Measurements from ENCODE around the gene PLPPR1. TPM values are rescaled to one million over a fixed set of nuclear protein-coding genes. Genes with fewer than 3 reads are reported as not detected.

The PLPPR1 gene
- 0.63 and 0.93 TPM in 2 replicates for total RNA-seq (2014; rRNA removed; shearing (Covaris generic))

DNA sequence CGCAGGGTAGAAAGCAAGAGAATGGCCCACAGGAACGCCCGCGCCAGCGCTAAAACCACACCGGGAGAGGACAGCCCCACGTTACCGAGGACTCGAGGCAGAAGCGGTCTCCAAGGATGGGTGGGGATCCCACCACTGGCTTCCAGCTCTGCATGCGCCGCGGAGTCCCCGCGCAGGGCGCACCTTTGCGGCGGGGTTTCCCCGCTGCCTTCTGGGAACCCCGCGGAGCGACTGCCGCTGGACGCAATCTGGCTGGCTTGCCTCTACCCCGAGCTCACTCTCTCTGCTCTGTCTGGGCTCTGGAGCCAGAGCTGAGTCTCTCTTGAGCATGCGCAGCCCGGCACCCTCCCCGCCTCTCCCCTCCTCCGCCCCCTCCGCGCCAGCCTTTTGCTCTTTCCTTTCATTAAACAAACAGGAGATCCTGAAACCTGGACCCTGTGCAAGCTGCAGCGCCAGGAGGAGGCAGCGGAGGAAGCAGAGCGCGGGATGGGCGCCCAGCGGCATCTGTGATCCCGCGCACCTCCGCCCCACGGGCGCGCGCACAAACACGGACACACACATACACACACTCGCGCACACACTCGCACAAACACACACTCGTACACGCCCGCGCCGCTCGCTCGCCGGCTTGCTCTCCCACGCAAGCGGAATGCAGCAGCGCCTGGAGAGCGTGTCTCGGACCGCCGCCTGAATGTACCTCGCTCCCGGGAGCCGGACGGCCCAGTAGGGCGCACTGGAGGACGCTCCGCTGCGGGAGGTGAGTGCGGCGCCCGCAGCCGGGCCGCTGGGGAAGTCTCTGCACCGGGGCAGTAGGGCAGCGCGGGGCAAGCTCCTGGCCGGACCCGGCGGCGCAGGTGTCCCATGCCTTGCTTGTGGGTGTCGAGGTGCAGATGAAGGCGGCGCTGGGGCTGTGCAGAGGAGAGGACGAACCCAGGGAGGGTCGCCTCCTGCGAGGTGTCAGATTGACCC, at the start of gene PLPPR1:
Gene PLPPR1 (plus strand): TSS at position 382 of the 969 bp plus-strand sequence.
- Histone ChIP-seq H3K4me3 (peak within 1 kb of the TSS; percentile 60), H3K27me3 (peaks cover 7% of the 10 kb centered on the region; the same call in 1 of the 2 replicates), H3K9me3 (replicated peaks) (no peaks in the 10 kb centered on the region), H3K4me1 (peaks cover 7% of the 10 kb centered on the region), H3K27ac (no peak within 1 kb of the TSS), H3K36me3 (no peaks in the 10 kb centered on the region)
- DNase-seq: peak; percentile 84 to 86

GRCh38 chr9:100989731-100990130, 38.8 kb upstream of the PLPPR1 start:
- no peak overlapping the region for H3K27ac ChIP-seq
- H3K36me3 ChIP-seq: no peaks in the 10 kb centered on the region
- H3K9me3 ChIP-seq (replicated peaks): no peaks in the 10 kb centered on the region
- no peak for DNase-seq
- H3K4me1 ChIP-seq: no peaks in the 10 kb centered on the region
- H3K27me3 ChIP-seq: no peaks in the 10 kb centered on the region
- H3K4me3 ChIP-seq: no peak overlapping the region

DNA sequence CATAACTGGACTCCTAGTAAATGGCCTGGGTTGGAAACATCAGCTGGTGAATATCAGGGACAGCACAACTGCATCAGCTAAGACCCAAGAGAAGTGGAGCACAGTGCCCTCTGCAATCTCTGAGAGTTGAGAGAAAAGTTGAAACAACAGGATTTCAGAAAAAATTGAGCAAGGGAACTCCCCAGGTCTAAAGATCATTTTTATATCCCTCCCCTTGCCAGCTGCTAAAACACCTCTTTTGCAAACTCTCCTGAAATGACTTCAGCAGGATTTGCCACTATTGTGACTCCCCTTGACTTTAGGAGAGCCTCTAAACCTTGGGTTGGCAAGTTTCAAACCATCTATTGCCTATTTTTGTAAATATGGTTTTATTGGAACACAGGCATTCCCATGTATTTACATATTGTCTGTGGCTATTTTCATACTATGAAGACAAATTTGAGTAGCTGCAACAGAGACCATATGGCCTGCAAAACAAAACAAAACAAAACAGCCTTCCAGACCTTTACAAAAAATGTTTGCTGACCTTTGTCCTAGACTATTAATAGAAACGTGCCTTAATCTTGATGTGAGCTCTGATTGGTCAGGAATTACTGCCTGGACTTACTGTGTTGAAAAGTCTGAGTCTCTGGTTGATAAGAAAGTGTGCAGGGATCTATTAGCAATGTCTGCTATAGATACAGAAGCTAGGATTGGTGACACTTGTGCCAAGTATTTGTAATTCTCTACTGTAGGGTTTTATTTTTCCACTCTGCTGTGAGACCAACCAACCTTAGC, 37.7 kb upstream of the PLPPR1 start:
- Histone ChIP-seq H3K4me3 (no peak overlapping the region), H3K9me3 (replicated peaks) (no peaks in the 10 kb centered on the region), H3K27me3 (no peaks in the 10 kb centered on the region), H3K27ac (no peak overlapping the region), H3K36me3 (no peaks in the 10 kb centered on the region), H3K4me1 (no peaks in the 10 kb centered on the region)
- DNase-seq: no peak

DNA sequence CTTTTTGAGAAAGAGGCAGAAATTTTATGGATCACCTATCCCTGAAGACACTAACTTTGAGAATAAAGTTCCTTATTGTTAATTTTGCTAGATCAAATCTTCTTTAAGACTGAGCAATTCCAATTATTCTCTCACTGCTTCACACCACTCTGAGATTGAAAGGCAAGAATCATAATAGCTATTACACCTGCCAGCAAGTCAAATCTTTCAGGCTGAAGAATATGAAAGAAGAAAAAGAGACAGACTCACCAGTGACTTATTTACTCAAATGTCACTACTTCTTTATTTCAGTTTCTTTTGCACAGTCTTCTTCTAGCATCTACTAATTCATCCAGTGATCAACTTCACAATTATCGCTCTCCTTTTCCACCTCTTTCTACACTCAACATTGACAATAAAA, 35.9 kb upstream of the PLPPR1 start:
- no peak overlapping the region for H3K27ac ChIP-seq
- H3K9me3 ChIP-seq (replicated peaks): no peaks in the 10 kb centered on the region
- no peak overlapping the region for H3K4me3 ChIP-seq
- H3K4me1 ChIP-seq: no peaks in the 10 kb centered on the region
- DNase-seq: no peak
- no peaks in the 10 kb centered on the region for H3K27me3 ChIP-seq
- no peaks in the 10 kb centered on the region for H3K36me3 ChIP-seq

DNA sequence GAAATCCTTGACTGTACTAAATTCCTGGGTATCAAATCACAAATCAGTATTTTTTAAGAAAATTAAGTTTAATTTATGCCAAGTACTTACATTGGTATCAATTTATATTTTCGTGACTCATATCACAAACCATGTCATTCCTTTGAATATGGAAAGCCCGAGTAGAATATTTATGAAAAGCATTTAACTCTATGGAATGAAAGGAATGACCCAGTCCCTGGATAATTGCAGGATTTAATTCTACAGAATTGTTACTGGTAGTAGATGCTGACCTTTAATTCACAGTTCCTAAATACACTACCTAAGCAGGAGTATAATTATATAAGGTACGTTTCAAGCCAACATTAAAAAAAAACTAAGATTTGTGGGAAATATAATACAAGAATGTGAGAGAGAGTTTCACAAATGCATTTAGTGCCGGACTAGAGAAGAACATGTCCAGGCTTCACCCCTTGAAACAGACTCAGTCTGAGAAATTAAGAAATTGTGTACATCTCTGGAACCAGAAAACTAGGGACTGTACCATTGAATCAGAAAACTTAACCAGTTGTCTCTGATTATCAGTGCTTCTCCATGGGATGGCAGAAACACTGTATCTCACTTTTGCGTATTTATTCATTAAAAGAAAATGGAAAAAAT, 28.5 kb upstream of the PLPPR1 start:
- no peaks in the 10 kb centered on the region for H3K9me3 ChIP-seq (replicated peaks)
- no peak overlapping the region for H3K4me3 ChIP-seq
- H3K27ac ChIP-seq: no peak overlapping the region
- no peaks in the 10 kb centered on the region for H3K27me3 ChIP-seq
- H3K4me1 ChIP-seq: no peaks in the 10 kb centered on the region
- H3K36me3 ChIP-seq: no peaks in the 10 kb centered on the region
- no peak for DNase-seq

DNA sequence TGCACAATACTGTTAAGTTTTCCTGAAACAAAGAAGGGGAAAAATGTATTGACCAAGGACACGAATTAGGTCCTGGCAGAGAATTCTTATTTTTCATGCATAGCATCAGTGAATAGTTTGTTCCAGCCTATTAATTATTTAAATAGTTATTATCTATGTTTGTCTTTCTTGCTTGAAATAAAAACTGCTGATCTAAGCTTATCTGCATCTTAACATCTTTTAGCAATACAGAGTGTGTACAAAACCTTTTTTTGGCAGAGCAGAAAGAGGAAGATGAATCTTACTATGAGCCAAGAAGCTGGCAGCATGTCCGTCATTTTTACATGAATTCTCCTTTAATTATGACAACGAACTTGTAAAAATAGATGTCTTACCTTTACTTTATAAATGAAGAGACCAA, 23.3 kb upstream of the PLPPR1 start:
- Histone ChIP-seq H3K4me1 (no peaks in the 10 kb centered on the region), H3K27ac (no peak overlapping the region), H3K9me3 (replicated peaks) (no peaks in the 10 kb centered on the region), H3K27me3 (no peaks in the 10 kb centered on the region), H3K4me3 (no peak overlapping the region), H3K36me3 (no peaks in the 10 kb centered on the region)
- no peak for DNase-seq

DNA sequence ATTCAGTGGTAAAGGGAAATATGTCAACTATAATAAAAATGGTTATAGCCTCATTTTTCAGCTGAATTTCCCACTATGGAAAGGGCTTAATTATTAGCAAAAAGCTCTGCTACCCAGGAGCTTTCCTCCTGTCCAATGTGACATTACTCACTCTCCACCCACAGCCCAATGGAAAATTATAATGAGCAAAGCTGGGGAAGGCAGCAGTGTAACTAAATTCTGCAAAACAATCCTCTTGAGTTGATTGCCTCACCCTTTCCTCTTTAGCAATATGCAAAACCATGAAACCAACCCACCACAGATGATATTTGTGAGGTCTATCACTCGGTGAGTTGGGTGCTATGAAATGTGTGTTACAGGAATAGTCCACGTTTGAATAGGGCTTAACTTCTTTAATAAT, 14.0 kb upstream of the PLPPR1 start:
- Histone ChIP-seq H3K9me3 (replicated peaks) (no peaks in the 10 kb centered on the region), H3K4me1 (peaks cover 18% of the 10 kb centered on the region), H3K27ac (no peak overlapping the region), H3K27me3 (no peaks in the 10 kb centered on the region), H3K4me3 (no peak overlapping the region), H3K36me3 (no peaks in the 10 kb centered on the region)
- no peak for DNase-seq

DNA sequence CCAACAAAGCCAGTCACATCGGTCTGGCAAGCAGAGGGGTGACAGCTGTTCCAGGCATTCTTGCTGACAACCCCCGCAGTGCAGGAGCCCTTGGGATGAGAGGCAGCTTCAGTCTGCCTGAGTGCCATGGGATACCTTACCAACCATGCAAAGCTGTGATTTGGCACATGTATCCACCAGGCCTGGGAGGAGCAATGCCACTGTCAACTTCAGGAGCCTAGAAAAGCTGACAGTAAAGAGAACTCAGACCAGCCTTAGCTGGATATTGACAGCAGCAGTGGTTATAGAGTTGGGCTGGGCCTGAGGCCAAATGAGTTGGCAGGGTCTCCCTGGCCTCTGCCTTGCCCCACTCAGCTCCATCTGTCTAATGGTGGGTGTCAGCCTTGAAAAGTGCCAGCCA, 10.1 kb upstream of the PLPPR1 start:
- H3K4me1 ChIP-seq: peaks cover 21% of the 10 kb centered on the region
- H3K27me3 ChIP-seq: no peaks in the 10 kb centered on the region
- H3K4me3 ChIP-seq: no peak overlapping the region
- no peak overlapping the region for H3K27ac ChIP-seq
- no peaks in the 10 kb centered on the region for H3K9me3 ChIP-seq (replicated peaks)
- DNase-seq: peak; percentile 56 to 73
- H3K36me3 ChIP-seq: no peaks in the 10 kb centered on the region

DNA sequence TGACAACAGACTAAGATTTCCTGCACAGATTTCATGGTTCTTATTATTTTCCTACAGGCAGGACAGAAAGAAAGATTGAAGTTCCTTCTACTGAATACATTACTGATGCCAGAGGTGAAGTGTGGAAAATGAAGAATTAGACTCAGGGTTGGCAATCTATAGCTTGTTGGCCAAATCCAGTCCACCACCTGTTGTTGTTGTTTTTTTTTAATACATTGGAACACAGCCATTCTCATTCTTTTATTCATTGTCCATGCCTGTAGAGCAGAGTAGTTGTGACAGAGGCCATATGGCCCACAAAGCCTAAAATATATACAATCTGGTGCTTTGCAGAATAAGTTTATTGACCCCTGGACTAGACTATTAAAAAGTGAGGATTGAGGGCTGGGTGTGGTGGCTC, 5.8 kb upstream of the PLPPR1 start:
- Histone ChIP-seq H3K9me3 (replicated peaks) (no peaks in the 10 kb centered on the region), H3K36me3 (no peaks in the 10 kb centered on the region), H3K4me3 (no peak overlapping the region), H3K27ac (peak overlapping the region; percentile 27; the same call in 1 of the 2 replicates), H3K4me1 (peaks cover 28% of the 10 kb centered on the region), H3K27me3 (no peaks in the 10 kb centered on the region)
- peak in 1 of 2 experiments; percentile 59 for DNase-seq

- peaks cover 7% of the 10 kb centered on the region; the same call in 1 of the 2 replicates for H3K27me3 ChIP-seq
- H3K9me3 ChIP-seq (replicated peaks): no peaks in the 10 kb centered on the region
- H3K36me3 ChIP-seq: no peaks in the 10 kb centered on the region
- no peak overlapping the region for H3K27ac ChIP-seq
- H3K4me3 ChIP-seq: no peak overlapping the region
- DNase-seq: no peak
- peaks cover 10% of the 10 kb centered on the region; the same call in 1 of the 2 replicates for H3K4me1 ChIP-seq
Measured at GRCh38 chr9:101025940-101026339, 2.6 kb upstream of the PLPPR1 start.

DNA sequence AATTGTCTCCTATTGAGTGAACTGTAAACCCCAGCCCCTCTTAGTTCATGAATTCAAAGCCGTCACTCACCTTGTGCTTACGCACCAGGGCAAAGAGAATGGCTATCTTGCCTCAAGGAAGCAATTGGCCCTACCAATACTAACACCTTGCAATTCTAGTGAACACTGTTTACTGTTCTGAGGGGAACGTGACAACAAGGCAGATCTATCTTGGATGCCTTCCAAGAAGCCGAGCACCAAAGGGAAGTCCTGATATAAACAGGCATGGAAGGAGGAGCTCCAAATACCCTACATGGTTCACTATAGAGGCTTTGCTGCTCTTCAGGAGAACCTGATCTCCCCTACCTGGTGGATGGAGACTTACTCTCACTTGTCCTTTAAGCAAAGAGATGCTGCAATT, 1.7 kb upstream of the PLPPR1 start:
- DNase-seq: peak; percentile 11 to 43
- peaks cover 10% of the 10 kb centered on the region for H3K4me1 ChIP-seq
- no peak overlapping the region for H3K27ac ChIP-seq
- H3K9me3 ChIP-seq (replicated peaks): no peaks in the 10 kb centered on the region
- no peak overlapping the region for H3K4me3 ChIP-seq
- no peaks in the 10 kb centered on the region for H3K36me3 ChIP-seq
- peaks cover 7% of the 10 kb centered on the region; the same call in 1 of the 2 replicates for H3K27me3 ChIP-seq

GRCh38 chr9:101027236-101027635, 1.3 kb upstream of the PLPPR1 start:
- Histone ChIP-seq H3K27me3 (peaks cover 7% of the 10 kb centered on the region; the same call in 1 of the 2 replicates), H3K9me3 (replicated peaks) (no peaks in the 10 kb centered on the region), H3K27ac (no peak overlapping the region), H3K4me1 (peaks cover 10% of the 10 kb centered on the region), H3K36me3 (no peaks in the 10 kb centered on the region), H3K4me3 (no peak overlapping the region)
- no peak for DNase-seq

- peaks cover 7% of the 10 kb centered on the region; the same call in 1 of the 2 replicates for H3K27me3 ChIP-seq
- H3K36me3 ChIP-seq: no peaks in the 10 kb centered on the region
- H3K4me3 ChIP-seq: peak overlapping the region; percentile 60
- H3K9me3 ChIP-seq (replicated peaks): no peaks in the 10 kb centered on the region
- peak in 1 of 2 experiments; percentile 36 for DNase-seq
- H3K4me1 ChIP-seq: peaks cover 7% of the 10 kb centered on the region
- H3K27ac ChIP-seq: no peak overlapping the region
Measured at GRCh38 chr9:101027733-101028345, 688 bp upstream of the PLPPR1 start.
